22Rv1 (cell line): ENCODE results near the gene MIOS.

Source experiments
- ZFX ChIP-seq: fragments of 450-650 bp; IDR thresholded peaks from 2 replicates; pipeline ENCODE4 v1.6.1; 2017; ENCODE audit warnings: antibody characterized with exemption, borderline replicate concordance
- TF ChIP-seq, protein P1 (sequence below): fragments of 450-650 bp; IDR thresholded peaks from 2 replicates; pipeline ENCODE4 v1.5.1; 2017; ENCODE audit warnings: mild to moderate bottlenecking

DNA sequence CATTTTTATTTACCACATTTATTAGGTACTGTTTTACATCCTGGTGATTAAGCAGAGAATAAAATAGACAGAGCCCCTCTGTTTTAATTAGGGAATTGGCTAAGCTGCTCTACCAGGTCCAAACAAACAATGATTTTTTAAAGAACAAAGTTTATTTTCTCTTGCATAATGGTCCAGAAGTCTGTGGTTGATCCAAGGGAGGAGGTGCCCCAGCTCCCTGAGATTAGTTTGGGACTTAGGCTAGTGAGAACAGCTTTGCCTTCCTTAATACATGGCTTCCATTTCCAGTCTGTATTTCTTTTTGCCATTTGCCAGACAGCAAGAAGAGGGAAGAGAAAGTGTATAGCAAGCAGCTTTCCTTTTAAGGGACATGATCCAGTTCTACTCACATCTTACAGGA, 2.9 kb upstream of the MIOS start:
- TF ChIP-seq, protein P1, sequence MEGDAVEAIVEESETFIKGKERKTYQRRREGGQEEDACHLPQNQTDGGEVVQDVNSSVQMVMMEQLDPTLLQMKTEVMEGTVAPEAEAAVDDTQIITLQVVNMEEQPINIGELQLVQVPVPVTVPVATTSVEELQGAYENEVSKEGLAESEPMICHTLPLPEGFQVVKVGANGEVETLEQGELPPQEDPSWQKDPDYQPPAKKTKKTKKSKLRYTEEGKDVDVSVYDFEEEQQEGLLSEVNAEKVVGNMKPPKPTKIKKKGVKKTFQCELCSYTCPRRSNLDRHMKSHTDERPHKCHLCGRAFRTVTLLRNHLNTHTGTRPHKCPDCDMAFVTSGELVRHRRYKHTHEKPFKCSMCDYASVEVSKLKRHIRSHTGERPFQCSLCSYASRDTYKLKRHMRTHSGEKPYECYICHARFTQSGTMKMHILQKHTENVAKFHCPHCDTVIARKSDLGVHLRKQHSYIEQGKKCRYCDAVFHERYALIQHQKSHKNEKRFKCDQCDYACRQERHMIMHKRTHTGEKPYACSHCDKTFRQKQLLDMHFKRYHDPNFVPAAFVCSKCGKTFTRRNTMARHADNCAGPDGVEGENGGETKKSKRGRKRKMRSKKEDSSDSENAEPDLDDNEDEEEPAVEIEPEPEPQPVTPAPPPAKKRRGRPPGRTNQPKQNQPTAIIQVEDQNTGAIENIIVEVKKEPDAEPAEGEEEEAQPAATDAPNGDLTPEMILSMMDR: no peak
- no peak for TF ChIP-seq ZFX
